ENCODE results near the gene SERPING1. TPM values are rescaled to one million over a fixed set of nuclear protein-coding genes. Genes with fewer than 3 reads are reported as not detected.

SERPING1 gene
- total RNA-seq, 1 donor = 10.8 TPM

- no peak for TF ChIP-seq CTCF (IDR thresholded peaks at IDR 0.05; ENCODE audit: insufficient read depth, low read depth, low read length)
- no peak for DNase-seq (ENCODE audit: low read depth)
- H3K4me3 ChIP-seq (ENCODE audit: low read depth, low read length) = no peak overlapping the region
These were observed 37.3 kb upstream of the SERPING1 start for GRCh38 chr11:57560146-57560545.

GRCh38 chr11:57562596-57562995, 34.9 kb upstream of the SERPING1 start:
- no peak for DNase-seq (ENCODE audit: low read depth)
- no peak overlapping the region for H3K4me3 ChIP-seq (ENCODE audit: low read depth, low read length)

GRCh38 chr11:57566005-57566904, 31.2 kb upstream of the SERPING1 start:
- peak overlapping the region; percentile 91 for H3K4me3 ChIP-seq (ENCODE audit: low read depth, low read length)
- no peak for TF ChIP-seq CTCF (IDR thresholded peaks at IDR 0.05; ENCODE audit: insufficient read depth, low read depth, low read length)
- peak; percentile 84 for DNase-seq (ENCODE audit: low read depth)

More at GRCh38 chr11:57562596-57562995, 34.9 kb upstream of the SERPING1 start:
- TF ChIP-seq CTCF (IDR thresholded peaks at IDR 0.05; ENCODE audit: insufficient read depth, low read depth, low read length) = no peak

GRCh38 chr11:57566905-57567514, 30.5 kb upstream of the SERPING1 start:
- DNase-seq (ENCODE audit: low read depth) = peak; percentile 37
- TF ChIP-seq CTCF (IDR thresholded peaks at IDR 0.05; ENCODE audit: insufficient read depth, low read depth, low read length) = no peak
- H3K4me3 ChIP-seq (ENCODE audit: low read depth, low read length) = peak overlapping the region; percentile 91

- H3K4me3 ChIP-seq (ENCODE audit: low read depth, low read length) = peak within 1 kb of the TSS; percentile 91
- TF ChIP-seq CTCF (IDR thresholded peaks at IDR 0.05; ENCODE audit: insufficient read depth, low read depth, low read length) = no peak
- peak; percentile 29 for DNase-seq (ENCODE audit: low read depth)
These were observed 29.8 kb upstream of the SERPING1 start, which contains the start of gene UBE2L6 for GRCh38 chr11:57567515-57568329. Gene UBE2L6, minus strand, starts transcription at chr11:57567672. Its CDS starts 61 bp downstream, at chr11:57567611.

- H3K4me3 ChIP-seq (ENCODE audit: low read depth, low read length) = peak overlapping the region; percentile 91
- DNase-seq (ENCODE audit: low read depth) = peak; percentile 78
- TF ChIP-seq CTCF (IDR thresholded peaks at IDR 0.05; ENCODE audit: insufficient read depth, low read depth, low read length) = peak; percentile 91
These were observed 29.1 kb upstream of the SERPING1 start for GRCh38 chr11:57568330-57568766.
